Caki2 (cell line): ENCODE results near the gene DPF3. TPM values are rescaled to one million over a fixed set of nuclear protein-coding genes. Genes with fewer than 3 reads are reported as not detected.
A peak's percentile ranks its signal among the peaks of the same experiment; 100 is the strongest.

Experiments used
- DNase-seq: peaks from one replicate; pipeline ENCODE4 v3.0.0-alpha.2; 2015; ENCODE audit warnings: low read depth
- in situ Hi-C: cut with HindIII; loops from 2 replicates; pipeline ENCODE4 v1.10.0; 2016; ENCODE audit warnings: low sequenced_read_pairs, low pct_unique_long_range_greater_than_20kb, mixed read lengths
- total RNA-seq: library from RNA; depleted of rRNA; stranded (reverse); fragments of >200 nt; shearing (Covaris generic); gene quantifications from 2 replicates; pipeline ENCODE4 v1.2.3, GENCODE V29; 2014; ENCODE audit warnings: low replicate concordance

DPF3 gene
- total RNA-seq, 1 experiment from 2014 or later, result not detected

DNA sequence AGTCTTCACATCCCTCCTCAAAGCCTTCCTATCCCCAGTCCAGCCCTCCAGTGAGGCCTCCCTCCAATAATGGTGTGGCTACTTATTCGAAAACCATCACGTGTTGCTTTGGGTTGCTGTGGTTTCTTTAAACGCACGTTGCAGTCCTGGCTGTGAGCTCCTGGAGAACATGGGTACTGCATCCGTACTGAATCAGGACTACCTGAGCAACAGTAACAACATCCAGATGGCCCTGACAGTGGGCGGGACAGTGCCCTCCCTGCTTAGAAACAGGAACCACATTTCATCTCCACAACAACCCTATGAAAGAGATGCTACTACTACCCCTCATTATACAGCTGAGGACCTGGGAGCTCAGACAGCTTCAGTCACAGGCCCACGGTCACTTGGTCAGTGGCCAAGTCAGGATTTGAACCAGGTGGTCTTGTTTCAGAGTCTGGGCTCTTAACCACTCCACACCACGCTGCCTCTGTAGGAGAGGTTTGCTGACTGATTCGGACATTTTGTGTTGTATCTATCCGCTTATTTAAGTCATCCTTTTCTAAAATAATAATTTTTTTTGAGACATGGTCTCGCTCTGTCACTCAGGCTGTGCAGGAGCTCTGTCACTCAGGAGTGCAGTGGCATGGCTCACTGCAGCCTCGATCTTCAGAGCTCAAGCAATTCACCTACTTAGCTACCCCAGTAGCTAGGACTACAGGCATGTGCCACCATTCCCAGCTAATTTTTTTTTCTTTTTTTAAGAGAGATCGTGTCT lies 104.8 kb downstream of the DPF3 start:
- in situ Hi-C loops, result no loop called here
- DNase-seq, result no peak

- DNase-seq, result no peak
- in situ Hi-C loops, result no loop called here
These were observed 105.6 kb downstream of the DPF3 start for GRCh38 chr14:72788255-72788654.

DNA sequence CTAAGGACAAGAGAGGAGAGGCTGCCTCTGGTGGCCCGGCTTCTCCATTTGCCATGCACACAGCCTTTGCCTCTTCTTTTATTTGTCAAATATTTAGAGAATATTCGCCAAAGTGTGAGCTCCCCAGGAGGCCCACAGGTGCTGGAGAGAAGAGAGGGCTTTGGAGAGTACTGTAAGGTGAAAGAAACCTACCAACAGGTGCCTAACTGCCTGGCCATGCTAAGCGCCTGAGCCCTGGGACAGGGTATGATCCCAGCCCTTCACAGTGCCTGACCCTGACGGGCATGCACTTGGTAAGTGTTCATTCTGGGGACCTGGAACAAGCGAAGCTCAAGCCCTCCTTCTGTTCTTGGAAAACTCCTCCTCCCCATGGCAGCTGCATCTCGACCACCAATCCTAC lies 106.1 kb downstream of the DPF3 start:
- DNase-seq, result no peak
- in situ Hi-C loops, result no loop called here

GRCh38 chr14:72786378-72787350 lies 107.2 kb downstream of the DPF3 start:
- in situ Hi-C loops, result no loop called here
- DNase-seq, result no peak

GRCh38 chr14:72783741-72784140 lies 110.2 kb downstream of the DPF3 start:
- in situ Hi-C loops, result no loop called here

DNA sequence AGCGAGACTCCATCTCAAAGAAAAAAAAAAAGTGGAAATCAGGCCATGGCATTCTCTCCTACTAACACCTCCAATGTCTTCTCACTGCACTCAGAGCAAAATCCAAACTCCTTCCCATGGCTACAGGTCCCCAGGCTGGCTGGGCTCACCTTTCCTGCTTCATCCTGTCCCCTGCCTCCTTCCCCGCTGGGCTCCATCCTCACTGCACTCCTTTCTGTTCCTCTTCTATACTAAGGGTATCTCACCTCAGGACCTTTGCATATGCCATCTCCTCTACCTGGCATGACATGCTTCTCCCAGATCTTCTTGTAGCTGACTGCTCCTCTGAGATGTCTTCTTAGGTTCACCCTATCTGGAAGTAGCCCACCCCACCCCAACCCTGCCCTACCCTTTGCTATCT lies 111.1 kb downstream of the DPF3 start:
- in situ Hi-C loops, result no loop called here
- no peak for DNase-seq

More at GRCh38 chr14:72783741-72784140, 110.2 kb downstream of the DPF3 start:
- no peak for DNase-seq

DNA sequence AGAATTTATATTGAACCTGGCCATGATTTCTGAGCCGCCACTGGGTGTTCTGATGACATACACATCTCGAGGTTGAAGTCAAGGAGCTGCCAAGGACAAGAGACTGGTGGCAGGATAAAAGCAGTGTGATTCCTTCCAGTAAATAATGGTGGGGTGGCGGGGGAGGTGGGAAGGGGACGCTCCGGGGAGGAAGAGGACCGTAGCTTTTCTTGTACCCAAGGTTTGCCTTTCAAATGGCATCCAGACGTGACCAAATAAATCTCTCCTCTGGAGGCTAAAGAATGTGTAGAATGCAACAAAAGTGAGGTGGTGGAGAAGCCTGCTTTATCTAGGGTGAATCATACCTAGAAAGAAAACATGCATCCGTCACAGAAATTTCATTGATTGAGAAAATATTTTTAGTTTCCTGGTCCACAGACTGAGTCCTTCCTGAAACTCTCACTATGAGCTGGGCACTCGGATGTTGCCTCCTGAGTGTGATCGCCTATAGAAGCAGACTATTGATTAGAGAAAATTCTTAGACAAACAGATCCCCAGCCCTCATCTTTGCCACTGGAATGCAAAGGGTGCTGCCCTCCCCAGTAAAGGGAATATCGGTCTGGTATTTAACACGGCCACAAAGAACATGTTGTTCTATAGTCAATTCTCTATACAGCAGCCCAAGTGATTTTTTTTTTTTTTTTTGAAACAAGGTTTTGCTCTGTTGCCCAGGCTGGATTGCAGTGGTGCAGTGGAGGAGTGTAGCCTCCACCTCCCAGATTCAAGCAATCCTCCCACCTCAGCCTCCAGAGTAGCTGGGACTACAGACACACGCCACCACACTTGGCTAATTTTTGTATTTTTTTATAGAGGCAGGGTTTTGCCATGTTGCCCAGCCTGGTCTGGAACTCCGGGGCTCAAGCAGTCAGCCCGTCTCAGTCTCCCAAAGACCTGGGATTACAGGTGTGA lies 112.1 kb downstream of the DPF3 start:
- in situ Hi-C loops, result no loop called here
- DNase-seq, result peak; percentile 69

DNA sequence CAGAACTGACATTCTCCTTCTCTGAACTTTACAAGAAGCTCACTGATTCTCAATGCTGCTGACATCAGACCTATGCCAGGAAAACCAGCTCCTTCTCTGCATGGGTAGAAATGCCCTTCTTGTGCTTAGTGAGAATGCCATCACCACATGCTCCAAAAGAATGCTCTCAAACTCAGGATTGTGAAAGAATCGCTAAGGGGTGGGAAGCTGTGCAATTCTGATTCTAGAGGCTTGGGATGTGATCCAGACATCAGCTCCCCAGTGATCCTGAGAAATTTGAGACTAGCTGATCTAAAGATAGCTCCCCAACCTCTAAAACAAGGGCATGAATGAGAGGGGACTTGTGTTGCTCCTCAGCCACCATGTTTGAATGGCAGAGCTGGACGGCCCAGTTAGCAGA lies 113.2 kb downstream of the DPF3 start:
- DNase-seq, result no peak
- in situ Hi-C loops, result no loop called here

GRCh38 chr14:72779679-72780078 lies 114.2 kb downstream of the DPF3 start:
- in situ Hi-C loops, result no loop called here
- DNase-seq, result no peak

DNA sequence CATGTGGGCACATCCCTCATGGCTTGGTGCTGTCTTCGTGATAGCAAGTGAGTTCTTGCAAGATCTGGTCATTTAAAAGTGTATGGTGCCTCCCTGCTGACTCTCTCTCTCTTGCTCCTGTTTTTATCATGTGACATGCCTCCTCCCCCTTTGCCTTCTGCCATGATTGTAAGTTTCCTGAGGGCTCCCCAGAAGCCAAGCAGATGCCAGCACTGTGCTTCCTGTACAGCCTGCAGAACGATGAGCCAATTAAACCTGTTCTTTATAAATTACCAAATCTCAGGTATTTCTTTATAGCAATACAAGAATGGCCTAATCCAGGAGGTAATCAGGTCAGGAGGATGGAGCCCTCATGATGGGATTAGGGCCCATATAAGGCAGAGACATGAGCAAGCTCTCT lies 116.3 kb downstream of the DPF3 start:
- in situ Hi-C loops, result no loop called here

GRCh38 chr14:72776701-72777261 lies 117.1 kb downstream of the DPF3 start:
- in situ Hi-C loops, result no loop called here
- no peak for DNase-seq

More for the DNA sequence above, 116.3 kb downstream of the DPF3 start:
- DNase-seq, result no peak

DNA sequence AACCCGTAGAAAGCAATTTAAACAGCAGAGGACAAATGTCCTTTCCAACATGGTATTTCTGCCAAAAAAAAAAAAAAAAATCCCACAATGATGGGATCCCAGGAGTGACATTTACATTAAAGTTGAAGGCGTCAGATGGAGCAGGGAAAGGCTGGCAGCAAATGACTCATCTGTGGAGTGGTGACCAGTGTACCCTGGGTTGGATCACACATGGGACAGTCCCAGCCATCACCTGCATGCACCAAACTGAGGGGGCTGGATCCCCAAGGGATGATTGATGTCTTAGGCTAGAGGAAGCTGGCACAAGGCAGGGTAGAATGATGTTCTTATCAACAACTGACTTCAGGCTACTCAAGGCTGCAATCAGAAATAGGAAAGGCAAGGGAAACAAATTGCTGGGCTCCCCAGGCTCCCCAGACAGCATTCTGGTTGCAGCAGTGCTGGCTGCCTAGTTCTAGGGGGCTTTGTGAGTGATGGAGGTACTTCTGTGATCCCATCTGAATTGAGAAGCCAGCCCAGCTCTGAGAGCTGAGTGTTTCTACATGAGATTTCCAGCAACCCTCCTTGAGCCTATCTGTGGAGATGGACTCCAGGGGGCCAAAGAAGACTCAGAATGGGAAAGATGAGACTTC lies 117.9 kb downstream of the DPF3 start:
- in situ Hi-C loops, result no loop called here
- DNase-seq, result no peak

DNA sequence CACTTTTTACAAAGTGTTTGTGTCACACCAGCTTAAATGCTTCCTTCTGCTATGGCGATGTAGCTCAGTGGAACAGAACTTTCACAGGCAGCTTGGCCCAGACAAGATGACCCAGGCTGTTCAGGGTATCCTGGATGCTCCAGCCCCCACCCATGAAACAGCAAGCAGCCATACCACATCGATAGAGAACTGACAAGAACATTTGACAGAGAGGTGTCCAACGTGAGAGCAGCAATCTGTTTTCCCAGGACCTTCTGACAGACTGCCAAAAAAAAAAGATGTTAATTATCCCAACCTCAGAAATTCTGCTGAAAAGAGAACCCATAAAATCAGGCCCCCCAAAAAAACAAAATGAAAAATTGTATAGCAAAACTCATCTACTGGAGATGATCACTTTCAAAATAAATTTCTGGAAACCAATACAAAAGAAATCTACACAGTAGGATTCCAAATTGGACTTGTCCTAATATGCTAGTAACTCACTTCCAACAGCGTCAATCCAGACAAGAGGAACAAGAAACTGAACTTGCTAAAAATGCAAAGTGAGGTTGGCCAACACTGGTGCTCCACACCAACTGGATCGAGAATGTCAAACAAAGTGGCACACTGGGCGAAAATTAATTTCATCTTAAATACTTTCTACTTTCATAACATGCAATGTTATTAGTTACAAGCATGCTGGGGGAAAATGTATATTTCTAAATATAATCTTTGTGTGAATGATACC lies 118.8 kb downstream of the DPF3 start:
- DNase-seq, result no peak
- in situ Hi-C loops, result no loop called here

DNA sequence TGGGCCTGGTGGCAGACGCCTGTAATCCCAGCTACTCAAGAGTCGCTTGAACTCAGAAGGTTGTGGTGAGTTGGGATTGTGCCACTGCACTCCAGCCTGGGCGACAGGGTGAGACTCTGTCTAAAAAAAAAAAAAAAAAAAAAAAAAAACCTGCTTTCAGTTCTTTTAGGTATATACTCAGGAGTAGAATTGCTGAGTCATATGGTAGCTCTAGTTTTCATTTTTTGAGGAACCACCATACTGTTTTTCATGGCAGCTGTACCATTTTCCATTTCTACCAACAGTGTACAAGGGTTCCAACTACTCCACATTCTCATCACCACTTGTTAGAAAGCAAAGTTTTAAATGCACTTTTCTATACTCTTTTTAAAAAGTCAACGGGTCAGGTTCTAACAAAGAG lies 119.8 kb downstream of the DPF3 start:
- in situ Hi-C loops, result no loop called here
- DNase-seq, result no peak

DNA sequence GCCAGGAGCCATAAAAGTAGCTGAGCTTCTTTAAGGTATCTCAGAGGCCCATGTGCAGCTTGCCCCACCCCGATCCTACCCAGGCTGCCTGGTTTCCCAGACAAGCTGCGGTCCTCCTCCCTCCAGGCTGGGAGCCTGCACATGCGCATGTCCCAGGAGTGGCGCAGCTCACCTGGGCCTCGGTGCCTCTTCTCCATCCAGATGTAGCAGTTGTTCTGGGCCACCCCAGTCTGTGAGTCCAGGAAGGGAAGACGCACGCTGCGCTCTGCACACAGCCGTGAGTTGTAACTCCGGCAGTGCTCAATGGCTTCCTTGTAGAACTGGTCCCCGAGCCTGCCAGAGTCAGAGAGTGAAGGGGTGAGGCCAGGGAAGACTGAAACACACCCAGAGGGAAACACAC lies 122.3 kb downstream of the DPF3 start:
- no peak for DNase-seq
- in situ Hi-C loops, result no loop called here

DNA sequence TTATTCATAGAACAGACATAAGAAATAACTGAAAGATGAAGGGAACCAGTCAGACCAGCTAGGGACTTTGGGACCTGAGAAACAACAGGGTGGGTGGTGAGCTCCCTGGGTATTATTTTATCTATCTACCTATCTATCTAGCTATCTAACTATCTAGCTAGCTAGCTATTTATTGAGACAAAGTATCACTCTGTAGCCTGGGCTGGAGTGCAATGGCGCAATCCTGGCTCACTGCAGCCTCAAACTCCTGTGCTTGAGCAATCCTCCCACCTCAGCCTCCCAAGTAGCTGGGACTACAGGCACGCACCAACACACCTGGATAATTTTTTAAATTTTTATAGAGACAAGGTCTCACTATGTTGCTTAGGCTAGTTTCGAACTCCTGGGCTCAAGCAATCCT lies 127.6 kb downstream of the DPF3 start:
- in situ Hi-C loops, result no loop called here
- DNase-seq, result no peak

- in situ Hi-C loops, result no loop called here
- no peak for DNase-seq
These were observed 130.0 kb downstream of the DPF3 start for GRCh38 chr14:72763892-72764291.
